D721Med (cell line): Measurements from ENCODE around the gene FGD2.

Source experiments
- DNase-seq: peaks from one replicate; pipeline ENCODE4 v3.0.0; 2011; ENCODE audit warnings: low spot score; ENCODE audit not compliant: insufficient read length
- FAIRE-seq: peaks from 2 replicates; lab custom pipeline; 2011; peaks lifted over from hg19 to GRCh38; lab: Jason Lieb, UNC
- CTCF ChIP-seq: IDR thresholded peaks from 2 replicates; pipeline ENCODE4 v1.5.1; 2012; ENCODE audit warnings: mild to moderate bottlenecking, control low read depth; ENCODE audit not compliant: insufficient read depth; ENCODE audit errors: missing control alignments

The FGD2 gene

GRCh38 chr6:37030599-37030998 lies 25.1 kb downstream of the FGD2 start:
- no peak for TF ChIP-seq CTCF
- DNase-seq: no peak
- no peak for FAIRE-seq

- no peak for TF ChIP-seq CTCF
- DNase-seq (no peak), FAIRE-seq (no peak)
These were observed 26.8 kb downstream of the FGD2 start for GRCh38 chr6:37032239-37032638.

- TF ChIP-seq CTCF: no peak
- FAIRE-seq: no peak
- DNase-seq: no peak
These were observed 27.8 kb downstream of the FGD2 start for GRCh38 chr6:37033255-37033654.

- no peak for TF ChIP-seq CTCF
- FAIRE-seq (no peak), DNase-seq (no peak)
These were observed 28.7 kb downstream of the FGD2 start for GRCh38 chr6:37033819-37034795.

- DNase-seq (no peak), FAIRE-seq (no peak)
- TF ChIP-seq CTCF: no peak
These were observed 30.7 kb downstream of the FGD2 start for GRCh38 chr6:37036146-37036545.

GRCh38 chr6:37038292-37039198 lies 33.1 kb downstream of the FGD2 start:
- no peak for FAIRE-seq
- no peak for DNase-seq
- no peak for TF ChIP-seq CTCF
